HepG2 (cell line): Measurements from ENCODE around the gene TNNT3.

Source experiments
- CTCF ChIP-seq: sonication (generic); formaldehyde crosslinking; IDR thresholded peaks from 2 replicates; pipeline ENCODE4 v1.5.0; 2020; ENCODE audit warnings: mild to moderate bottlenecking, missing genetic modification reagents, moderate library complexity
- ZKSCAN8 ChIP-seq: IDR thresholded peaks from 2 replicates; pipeline ENCODE4 v1.6.1; 2016; ENCODE audit warnings: borderline replicate concordance, missing genetic modification reagents, missing compliant biosample characterization
- ZNF121 ChIP-seq: sonication (generic); formaldehyde crosslinking; IDR thresholded peaks from 2 replicates; pipeline ENCODE4 v1.5.0; 2020; ENCODE audit warnings: mild to moderate bottlenecking, missing genetic modification reagents

- no peak for TF ChIP-seq CTCF (CRISPR knock-in tag)
- no peak for TF ChIP-seq ZNF121 (CRISPR knock-in tag)
- no peak for TF ChIP-seq ZKSCAN8 (CRISPR knock-in tag)
Observed at GRCh38 chr11:1889941-1890855, 29.3 kb upstream of the TNNT3 start.
